Nephron (organoid): ENCODE data around the gene ARSJ.
"Not testable (repeated sequence)": the region's sequence is repeated elsewhere in the genome, so short reads cannot be mapped to it uniquely, and the experiment has no call there.

Experiments
- H3K27ac Mint-ChIP-seq, 3 experiments: 2 replicates each; pipeline ENCODE4 v1.8.0; 2020; ENCODE audit warnings: mixed read lengths in 3 of 3, mild to moderate bottlenecking in 2 of 3, moderate library complexity in 1 of 3
- H3K27me3 Mint-ChIP-seq: 2 replicates; pipeline ENCODE4 v1.8.0; 2021; ENCODE audit warnings: low read depth, mild to moderate bottlenecking, moderate library complexity, mixed read lengths
- H3K36me3 Mint-ChIP-seq: 2 replicates; pipeline ENCODE4 v1.8.0; 2020; ENCODE audit warnings: low read depth, mixed read lengths
- H3K4me1 Mint-ChIP-seq: 2 replicates; pipeline ENCODE4 v1.8.0; 2020; ENCODE audit warnings: mixed read lengths
- H3K4me3 Mint-ChIP-seq, 3 experiments: 2 replicates each; pipeline ENCODE4 v1.8.0; 2020; ENCODE audit warnings: mild to moderate bottlenecking in 3 of 3, mixed read lengths in 3 of 3, moderate library complexity in 2 of 3
- H3K9me3 Mint-ChIP-seq: 2 replicates; pipeline ENCODE4 v1.8.0; 2020; ENCODE audit warnings: mixed read lengths
- CTCF ChIP-seq, 3 experiments: fragments of 200-600 bp; sonication (generic); IDR thresholded peaks; one replicate each; pipeline ENCODE4 v1.5.0; 2021; ENCODE audit warnings: antibody characterized with exemption in 3 of 3; ENCODE audit not compliant: unreplicated experiment in 3 of 3

ARSJ gene

GRCh38 chr4:114019969-114020358 lies 40.5 kb upstream of the ARSJ start:
- no peak overlapping the region for H3K4me3 Mint-ChIP-seq
- H3K27me3 Mint-ChIP-seq = no peaks in the 10 kb centered on the region
- peaks cover 6% of the 10 kb centered on the region for H3K4me1 Mint-ChIP-seq
- H3K36me3 Mint-ChIP-seq = no peaks in the 10 kb centered on the region
- no peaks in the 10 kb centered on the region for H3K9me3 Mint-ChIP-seq
- no peak overlapping the region for H3K27ac Mint-ChIP-seq
- TF ChIP-seq CTCF (IDR thresholded peaks at IDR 0.05; ENCODE audit: unreplicated experiment in 3 of 3) = no peak

GRCh38 chr4:114019276-114019968 lies 40.0 kb upstream of the ARSJ start:
- Mint-ChIP-seq H3K4me1 (peaks cover 6% of the 10 kb centered on the region), H3K4me3 (no peak overlapping the region), H3K27ac (no peak overlapping the region), H3K27me3 (no peaks in the 10 kb centered on the region), H3K9me3 (no peaks in the 10 kb centered on the region), H3K36me3 (no peaks in the 10 kb centered on the region)
- no peak for TF ChIP-seq CTCF (IDR thresholded peaks at IDR 0.05; ENCODE audit: unreplicated experiment in 3 of 3)

GRCh38 chr4:114017120-114017917 lies 37.9 kb upstream of the ARSJ start:
- Mint-ChIP-seq H3K27ac (no peak overlapping the region), H3K36me3 (no peaks in the 10 kb centered on the region), H3K9me3 (no peaks in the 10 kb centered on the region), H3K4me1 (peaks cover 6% of the 10 kb centered on the region), H3K4me3 (no peak overlapping the region), H3K27me3 (no peaks in the 10 kb centered on the region)
- TF ChIP-seq CTCF (IDR thresholded peaks at IDR 0.05; ENCODE audit: unreplicated experiment in 3 of 3) = no peak

- Mint-ChIP-seq H3K27ac (peak overlapping the region in 1 of 3 experiments; percentile 12), H3K4me3 (no peak overlapping the region), H3K27me3 (no peaks in the 10 kb centered on the region), H3K9me3 (peaks cover 11% of the 10 kb centered on the region), H3K4me1 (peaks cover 6% of the 10 kb centered on the region), H3K36me3 (no peaks in the 10 kb centered on the region)
- no peak for TF ChIP-seq CTCF (IDR thresholded peaks at IDR 0.05; ENCODE audit: unreplicated experiment in 3 of 3)
These were observed 36.0 kb upstream of the ARSJ start for GRCh38 chr4:114015444-114015899.

- peaks cover 19% of the 10 kb centered on the region for H3K9me3 Mint-ChIP-seq
- not testable (repeated sequence) for H3K4me3 Mint-ChIP-seq, H3K4me1 Mint-ChIP-seq, H3K36me3 Mint-ChIP-seq, H3K27ac Mint-ChIP-seq, H3K27me3 Mint-ChIP-seq
These were observed 33.8 kb upstream of the ARSJ start for GRCh38 chr4:114013201-114013600.

GRCh38 chr4:114012749-114013148 lies 33.3 kb upstream of the ARSJ start:
- Mint-ChIP-seq H3K4me3 (no peak overlapping the region), H3K4me1 (peaks cover 6% of the 10 kb centered on the region), H3K9me3 (peaks cover 19% of the 10 kb centered on the region), H3K27ac (no peak overlapping the region), H3K36me3 (no peaks in the 10 kb centered on the region), H3K27me3 (no peaks in the 10 kb centered on the region)
- no peak for TF ChIP-seq CTCF (IDR thresholded peaks at IDR 0.05; ENCODE audit: unreplicated experiment in 3 of 3)
